C4-2B (cell line): ENCODE results near the gene UMPS.

Source experiments
- H3K27ac ChIP-seq: fragments of 450-650 bp; 2 replicates; pipeline ENCODE4 v1.5.1; 2017
- ZFX ChIP-seq: fragments of 450-650 bp; IDR thresholded peaks from 2 replicates; pipeline ENCODE4 v1.6.1; 2017
- TF ChIP-seq, protein P1 (sequence below): fragments of 450-650 bp; conservative IDR thresholded peaks from 2 replicates; pipeline ENCODE4 v1.5.1; 2017; ENCODE audit warnings: mild to moderate bottlenecking

Gene UMPS

DNA sequence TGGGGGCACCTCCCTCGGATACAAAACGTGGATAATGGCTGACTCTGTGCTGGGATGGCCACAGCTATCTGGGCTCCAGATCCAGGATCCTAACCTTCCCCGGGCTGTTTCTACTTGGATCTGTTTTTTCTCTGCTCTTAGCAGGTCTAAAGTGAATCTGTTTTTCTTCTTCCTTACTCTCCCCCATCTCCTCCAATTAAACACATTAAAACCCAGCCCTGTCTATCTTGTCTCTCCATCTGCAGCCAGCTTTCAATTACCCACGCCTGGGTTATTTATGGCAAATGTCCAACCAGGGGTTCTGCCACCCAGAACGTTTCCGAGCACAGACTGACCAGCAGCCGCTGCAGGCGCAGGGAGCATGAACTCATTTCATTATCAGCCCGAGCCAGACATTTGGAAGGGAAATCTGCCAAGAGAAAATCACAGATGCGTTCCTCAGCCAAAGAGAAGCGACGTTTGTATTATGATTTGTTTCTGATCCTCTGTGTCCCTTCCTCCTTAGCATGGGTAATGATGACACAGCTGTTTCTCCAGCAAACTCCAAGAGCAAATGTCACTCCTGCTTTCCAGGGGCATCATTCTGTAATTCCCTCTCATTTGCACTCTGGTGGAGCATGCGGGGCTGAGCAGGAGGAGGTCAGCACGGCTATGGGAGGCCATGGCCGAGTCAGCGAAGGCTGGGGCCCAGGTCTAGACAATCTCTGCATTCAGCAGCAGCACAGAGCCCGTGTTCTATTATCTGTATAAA lies 42.0 kb downstream of the UMPS start:
- peak overlapping the region; percentile 19 for H3K27ac ChIP-seq
- TF ChIP-seq ZFX = no peak
- TF ChIP-seq, protein P1, sequence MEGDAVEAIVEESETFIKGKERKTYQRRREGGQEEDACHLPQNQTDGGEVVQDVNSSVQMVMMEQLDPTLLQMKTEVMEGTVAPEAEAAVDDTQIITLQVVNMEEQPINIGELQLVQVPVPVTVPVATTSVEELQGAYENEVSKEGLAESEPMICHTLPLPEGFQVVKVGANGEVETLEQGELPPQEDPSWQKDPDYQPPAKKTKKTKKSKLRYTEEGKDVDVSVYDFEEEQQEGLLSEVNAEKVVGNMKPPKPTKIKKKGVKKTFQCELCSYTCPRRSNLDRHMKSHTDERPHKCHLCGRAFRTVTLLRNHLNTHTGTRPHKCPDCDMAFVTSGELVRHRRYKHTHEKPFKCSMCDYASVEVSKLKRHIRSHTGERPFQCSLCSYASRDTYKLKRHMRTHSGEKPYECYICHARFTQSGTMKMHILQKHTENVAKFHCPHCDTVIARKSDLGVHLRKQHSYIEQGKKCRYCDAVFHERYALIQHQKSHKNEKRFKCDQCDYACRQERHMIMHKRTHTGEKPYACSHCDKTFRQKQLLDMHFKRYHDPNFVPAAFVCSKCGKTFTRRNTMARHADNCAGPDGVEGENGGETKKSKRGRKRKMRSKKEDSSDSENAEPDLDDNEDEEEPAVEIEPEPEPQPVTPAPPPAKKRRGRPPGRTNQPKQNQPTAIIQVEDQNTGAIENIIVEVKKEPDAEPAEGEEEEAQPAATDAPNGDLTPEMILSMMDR = no peak

DNA sequence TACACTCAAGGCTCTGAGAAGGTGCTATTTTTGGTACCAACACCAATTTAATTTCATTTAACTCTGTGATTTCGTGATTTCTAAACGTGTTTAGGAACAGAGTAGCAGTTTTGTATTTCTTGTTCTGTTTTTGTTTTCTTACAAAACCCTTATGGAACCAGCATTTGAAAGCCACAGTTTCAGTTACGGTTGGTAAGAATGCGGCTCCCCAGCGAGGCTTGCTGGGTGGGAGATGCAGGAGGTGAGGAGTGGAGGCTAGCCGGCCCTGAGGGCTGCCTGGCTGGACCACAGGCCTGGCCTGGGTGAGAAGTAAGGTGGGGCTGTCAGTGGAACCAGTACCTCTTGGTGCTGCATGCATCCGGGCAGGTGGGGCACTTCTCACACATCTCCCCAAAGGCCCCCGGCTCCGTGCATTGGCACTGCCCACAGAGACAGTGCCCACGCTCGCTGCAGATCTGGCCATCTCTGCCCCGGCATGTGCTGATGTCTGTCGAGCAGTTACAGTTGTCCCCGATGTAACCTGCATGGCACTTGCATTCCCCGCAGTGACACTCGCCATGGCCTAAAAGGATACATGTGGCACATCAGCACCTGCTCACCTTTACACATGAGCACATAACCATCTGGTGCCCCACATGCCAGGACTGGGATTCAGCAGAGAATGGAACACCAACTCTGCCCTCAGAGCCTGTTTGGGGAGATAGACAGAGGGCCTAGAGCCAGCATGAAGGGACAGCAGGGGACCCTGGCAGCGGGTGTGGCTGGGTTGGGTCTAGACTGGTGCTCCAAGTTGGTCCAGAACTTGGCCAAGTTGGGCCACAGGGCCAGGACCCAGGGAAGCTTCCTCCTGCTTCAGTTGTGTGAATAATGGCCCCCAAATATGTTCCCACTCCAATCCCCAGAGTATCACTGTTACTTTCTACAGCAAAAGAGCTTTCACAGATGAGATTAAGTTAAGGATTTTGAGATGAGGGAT lies 43.4 kb downstream of the UMPS start:
- TF ChIP-seq, protein P1 = no peak
- TF ChIP-seq ZFX = no peak
- no peak overlapping the region for H3K27ac ChIP-seq

DNA sequence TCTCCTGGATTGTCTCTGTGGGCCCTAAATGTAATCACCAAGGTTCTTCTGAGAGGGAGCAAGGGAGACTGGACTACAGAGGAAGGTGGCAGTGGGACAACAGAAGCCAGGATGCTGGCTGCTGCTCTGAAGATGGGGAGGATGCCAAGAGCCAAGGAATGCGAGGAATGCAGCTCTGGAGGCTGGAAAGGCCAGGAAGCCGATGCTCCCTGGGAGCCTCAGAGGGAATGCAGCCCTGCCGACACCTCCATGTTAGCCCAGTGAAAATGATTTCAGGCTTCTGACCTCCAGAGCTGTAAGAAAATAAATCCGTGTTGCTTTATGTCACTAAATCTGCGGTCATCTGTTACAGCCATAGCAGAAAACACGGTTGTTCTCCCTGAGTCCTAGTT lies 44.1 kb downstream of the UMPS start:
- H3K27ac ChIP-seq = no peak overlapping the region
- TF ChIP-seq ZFX = no peak
- TF ChIP-seq, protein P1 = no peak

DNA sequence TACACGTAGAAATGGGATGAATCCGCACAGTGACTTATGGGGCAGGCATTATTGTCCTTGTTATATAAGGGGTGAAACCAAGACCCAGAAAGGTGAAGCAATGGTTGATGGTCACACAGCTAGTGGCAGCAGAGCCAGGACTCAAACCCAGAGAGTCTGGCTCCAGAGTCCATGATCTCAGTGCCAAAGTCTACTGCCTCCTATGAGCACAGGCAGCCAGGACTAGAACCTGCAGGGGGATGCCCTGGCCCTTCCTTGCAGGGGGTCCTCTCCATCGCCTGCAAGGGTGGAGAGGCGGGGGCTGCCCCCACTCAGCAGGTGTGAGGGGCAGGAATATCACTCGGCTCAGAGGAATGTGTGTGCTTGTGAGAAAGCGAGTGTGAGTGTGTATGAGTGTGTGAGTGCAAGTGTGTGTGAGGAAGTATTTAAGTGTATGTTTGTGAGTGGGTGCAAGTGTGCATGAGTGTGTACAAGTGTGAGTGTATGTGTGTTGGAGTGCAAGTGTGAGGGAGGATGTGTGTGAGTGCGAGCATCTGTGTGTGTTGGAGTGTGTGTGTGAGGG lies 44.7 kb downstream of the UMPS start:
- TF ChIP-seq, protein P1 = no peak
- no peak for TF ChIP-seq ZFX
- no peak overlapping the region for H3K27ac ChIP-seq

DNA sequence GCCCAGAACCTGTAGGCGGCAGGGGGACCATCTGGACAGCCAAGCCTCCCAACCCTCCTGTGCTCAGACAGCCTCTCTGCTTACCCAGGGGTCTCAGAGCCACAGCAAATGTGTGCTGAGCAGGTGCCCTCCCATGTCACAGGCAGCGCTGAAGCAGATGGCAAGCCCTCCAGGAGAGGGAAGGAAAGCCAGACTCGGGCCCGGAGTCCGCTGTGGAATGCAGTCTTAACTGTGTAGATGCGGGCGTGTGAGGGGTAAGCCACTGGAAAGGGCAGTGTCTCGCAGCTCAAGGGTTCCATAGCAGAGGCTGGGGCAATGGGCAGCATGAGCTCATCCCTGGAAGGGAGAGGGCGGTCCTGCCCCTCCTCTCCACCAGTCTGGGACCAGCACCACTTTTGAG lies 45.6 kb downstream of the UMPS start:
- TF ChIP-seq, protein P1 = no peak
- no peak for TF ChIP-seq ZFX
- no peak overlapping the region for H3K27ac ChIP-seq

DNA sequence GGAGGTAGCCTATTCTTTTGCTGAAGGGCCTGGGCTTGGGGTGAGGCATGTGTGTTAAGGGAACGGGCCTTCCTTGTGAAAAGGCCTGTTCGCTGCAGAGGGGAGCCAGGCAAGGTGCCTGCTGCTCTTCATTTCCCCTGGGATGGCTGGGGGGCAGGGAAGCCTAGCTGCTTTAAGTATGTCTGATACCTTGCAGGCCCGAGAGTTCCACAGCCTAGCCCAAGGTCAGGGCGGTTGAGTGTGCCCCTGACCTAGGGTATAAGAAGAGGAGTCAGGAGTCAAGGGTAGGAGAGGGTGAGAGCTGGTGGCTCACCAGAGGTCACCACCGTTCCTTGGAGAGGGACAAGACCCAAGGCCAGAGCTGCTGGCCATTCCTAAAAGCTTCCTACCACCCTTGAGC lies 46.6 kb downstream of the UMPS start:
- H3K27ac ChIP-seq = no peak overlapping the region
- TF ChIP-seq, protein P1 = no peak
- TF ChIP-seq ZFX = no peak
